HG03025 (cell line): ENCODE results near the gene SLC9A2.
A peak's percentile ranks its signal among the peaks of the same experiment; 100 is the strongest.

Experiments
- ATAC-seq: cut with Tn5 transposase; IDR thresholded peaks from one replicate; pipeline ENCODE4 v1.9.1; 2021; ENCODE audit warnings: mild to moderate bottlenecking, moderate library complexity; ENCODE audit not compliant: unreplicated experiment, low FRiP score

SLC9A2 gene

GRCh38 chr2:102667072-102667471 is 47.7 kb downstream of the SLC9A2 start:
- peak; percentile 47 for ATAC-seq

- no peak for ATAC-seq
Observed at GRCh38 chr2:102668171-102668570, 48.8 kb downstream of the SLC9A2 start.

DNA sequence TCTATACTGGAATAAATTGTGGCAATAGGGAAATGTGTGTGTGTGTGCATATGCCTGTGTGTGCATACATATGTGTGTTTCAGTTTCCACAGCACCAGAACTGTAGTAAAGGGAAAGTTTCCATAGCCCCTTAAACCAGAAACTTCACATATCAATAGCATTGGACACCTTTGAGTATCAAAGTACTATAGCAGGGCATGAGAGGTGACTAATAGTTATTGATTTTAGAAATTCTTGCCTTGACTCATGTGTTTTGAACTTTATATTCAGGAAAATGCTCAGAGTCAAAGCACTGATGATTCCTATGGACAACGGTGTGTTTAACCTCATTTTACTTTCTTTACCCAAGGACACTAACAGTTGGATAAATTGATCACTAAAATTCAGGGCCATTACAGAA is 50.0 kb downstream of the SLC9A2 start:
- ATAC-seq, result no peak

- no peak for ATAC-seq
Observed at GRCh38 chr2:102672107-102672776, 52.9 kb downstream of the SLC9A2 start.

DNA sequence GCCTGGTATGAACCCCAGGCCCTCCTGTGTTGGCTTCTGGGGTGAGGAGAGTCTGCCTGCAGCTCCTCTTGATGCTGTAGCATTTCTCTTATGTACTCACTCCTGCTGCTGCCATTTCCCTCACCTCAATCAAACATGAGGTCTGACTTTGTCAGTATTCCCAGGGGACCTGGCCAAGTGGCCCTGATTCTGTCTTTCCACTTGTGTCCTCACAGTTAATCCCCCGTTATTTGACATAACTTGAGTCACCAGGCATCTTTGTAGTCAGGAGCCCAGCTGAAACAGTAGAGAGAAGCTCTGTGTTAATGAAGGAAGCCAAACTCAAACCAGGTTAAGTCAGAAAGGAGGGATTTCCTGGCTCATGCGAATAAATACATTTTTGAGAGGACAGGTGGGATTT is 55.0 kb downstream of the SLC9A2 start:
- no peak for ATAC-seq

GRCh38 chr2:102674836-102675235 is 55.5 kb downstream of the SLC9A2 start:
- ATAC-seq, result no peak

- no peak for ATAC-seq
Observed at GRCh38 chr2:102677244-102678215, 58.2 kb downstream of the SLC9A2 start.

DNA sequence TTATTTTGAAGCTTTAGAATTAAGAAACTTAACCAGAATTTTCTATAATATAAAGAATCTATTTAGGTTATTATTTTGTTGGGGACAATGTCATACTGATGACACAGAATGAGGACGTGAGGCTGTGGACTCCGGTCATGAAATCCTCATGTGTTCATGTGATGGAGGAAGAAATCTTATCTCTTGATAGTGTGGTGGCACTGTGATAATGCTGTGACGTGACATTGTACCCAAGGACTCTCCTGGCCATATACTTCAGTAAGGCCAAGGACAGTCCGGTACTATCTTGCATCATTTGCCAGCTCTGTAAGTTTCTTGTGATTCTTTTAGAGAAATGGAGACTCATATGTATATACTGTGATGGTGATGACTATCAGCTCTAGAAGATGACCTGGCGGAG is 59.1 kb downstream of the SLC9A2 start:
- ATAC-seq, result no peak

DNA sequence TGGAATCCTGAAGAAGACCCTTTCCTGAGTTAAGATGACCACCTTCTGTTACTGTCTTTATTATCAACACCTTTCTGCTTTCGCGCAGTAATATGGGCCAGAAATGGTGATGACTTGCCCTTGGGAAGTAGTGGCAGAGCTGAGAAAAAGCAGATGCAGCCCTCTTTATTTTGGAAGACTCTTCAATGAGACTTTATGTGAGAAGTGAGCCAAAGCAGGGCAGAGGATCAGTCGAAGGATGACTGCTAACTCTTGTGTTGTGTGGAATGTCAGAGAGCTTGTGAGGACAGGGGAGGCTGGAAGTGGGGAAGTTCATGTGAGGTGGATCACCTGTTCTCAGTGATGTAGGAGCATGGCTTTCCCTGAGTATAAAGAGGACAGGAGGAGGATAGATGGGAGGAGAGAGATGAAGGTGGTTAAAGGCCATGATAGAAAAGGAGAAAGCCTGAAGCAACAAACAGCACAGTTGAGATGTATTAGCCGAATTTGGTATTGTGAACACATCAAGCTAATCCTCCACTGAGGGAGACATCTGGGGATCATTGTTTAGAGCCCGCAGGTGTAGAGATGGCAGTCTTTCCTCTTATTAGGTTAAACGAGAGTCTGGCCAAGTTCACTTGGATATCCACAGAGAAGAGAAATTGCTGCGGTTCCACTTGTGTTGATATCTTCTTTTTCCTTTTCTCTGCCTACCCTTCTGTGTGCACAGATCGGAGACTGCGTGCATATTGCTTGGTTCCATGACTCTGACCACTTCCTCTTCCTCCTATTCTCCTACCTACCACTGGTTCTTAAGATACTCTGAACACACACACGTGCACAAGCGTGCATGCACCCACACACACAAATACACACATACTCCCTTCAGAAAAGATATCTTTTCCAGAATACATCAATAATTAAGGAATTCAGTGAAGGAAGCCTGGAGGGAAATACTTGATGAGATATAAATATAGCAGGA is 67.4 kb downstream of the SLC9A2 start:
- ATAC-seq, result peak; percentile 55

DNA sequence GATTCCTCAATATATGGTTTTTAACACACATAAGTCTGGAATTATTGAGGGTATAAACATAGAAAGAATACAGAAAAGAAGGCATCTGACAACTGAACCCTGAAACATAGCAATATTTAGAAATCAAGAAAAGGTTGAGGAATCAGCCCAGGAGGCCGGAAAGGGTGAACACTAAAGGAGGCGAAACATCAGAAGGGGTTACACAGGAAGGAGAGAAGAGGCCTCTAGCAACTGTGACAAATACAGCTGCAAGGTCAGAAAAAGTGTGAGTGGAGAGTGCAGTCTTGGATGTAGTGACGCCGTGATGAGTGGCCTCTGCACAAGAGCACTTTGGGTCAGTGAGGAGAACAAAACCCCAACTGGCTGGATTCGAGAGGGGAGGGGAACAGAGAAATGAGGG is 70.7 kb downstream of the SLC9A2 start:
- ATAC-seq, result no peak

DNA sequence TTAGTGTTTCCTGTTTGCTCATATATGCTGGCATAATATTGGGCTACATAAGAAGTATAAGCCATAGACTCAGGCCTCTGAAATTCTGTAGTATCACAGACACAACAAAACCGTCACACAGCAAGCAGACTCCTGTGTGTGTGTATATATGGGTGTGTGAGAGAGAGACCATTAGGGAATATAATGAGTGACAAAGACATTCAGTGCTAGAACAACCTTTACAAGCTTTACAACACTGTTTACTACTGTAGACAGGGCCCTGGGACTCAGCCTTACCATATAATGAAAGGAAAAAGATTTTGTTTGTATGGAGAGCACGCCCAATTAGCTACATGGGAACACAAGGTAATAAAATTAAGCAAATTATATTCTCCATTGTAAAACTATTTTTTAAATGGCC is 77.1 kb downstream of the SLC9A2 start:
- ATAC-seq, result no peak

- ATAC-seq, result no peak
Observed at GRCh38 chr2:102698369-102699111, 79.2 kb downstream of the SLC9A2 start.

DNA sequence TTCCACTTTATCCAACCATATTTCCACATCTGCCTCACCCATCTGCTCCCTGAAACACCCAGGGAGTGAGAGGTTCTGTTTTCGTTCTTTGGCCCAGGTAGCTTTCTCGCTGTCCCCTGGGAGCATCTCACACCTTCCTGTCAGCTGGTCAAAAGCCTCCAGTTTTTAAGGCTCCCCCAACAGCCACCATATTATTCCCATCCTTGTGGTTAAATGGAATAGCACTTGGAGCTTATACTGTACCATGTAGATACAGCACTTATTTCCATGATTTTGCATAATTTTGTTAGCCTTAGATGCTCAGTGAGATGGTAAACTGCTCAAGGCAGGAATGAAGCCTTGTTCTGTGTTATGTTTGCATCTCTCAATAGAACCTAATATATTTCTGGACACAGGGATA is 84.0 kb downstream of the SLC9A2 start:
- no peak for ATAC-seq

- ATAC-seq, result no peak
Observed at GRCh38 chr2:102703748-102704147, 84.4 kb downstream of the SLC9A2 start.

DNA sequence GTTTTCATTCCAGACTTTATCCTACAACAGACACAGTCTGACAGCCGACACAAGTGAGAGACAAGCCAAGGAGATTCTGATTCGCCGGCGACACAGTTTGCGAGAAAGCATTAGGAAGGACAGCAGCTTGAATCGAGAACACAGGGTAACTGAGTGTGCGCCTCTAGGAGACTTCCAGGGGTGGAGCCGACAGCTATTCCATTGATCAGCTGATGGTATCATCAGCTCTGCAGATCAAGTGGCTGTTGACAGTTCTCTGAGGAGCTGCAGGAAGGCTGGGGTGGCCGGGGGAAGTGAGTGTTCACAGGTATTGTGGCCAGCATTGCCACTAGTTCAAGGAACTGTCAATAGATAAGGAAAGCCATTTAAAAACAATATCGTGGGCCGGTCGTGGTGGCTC is 85.2 kb downstream of the SLC9A2 start:
- no peak for ATAC-seq

- ATAC-seq, result no peak
Observed at GRCh38 chr2:102707796-102708695, 88.7 kb downstream of the SLC9A2 start.

DNA sequence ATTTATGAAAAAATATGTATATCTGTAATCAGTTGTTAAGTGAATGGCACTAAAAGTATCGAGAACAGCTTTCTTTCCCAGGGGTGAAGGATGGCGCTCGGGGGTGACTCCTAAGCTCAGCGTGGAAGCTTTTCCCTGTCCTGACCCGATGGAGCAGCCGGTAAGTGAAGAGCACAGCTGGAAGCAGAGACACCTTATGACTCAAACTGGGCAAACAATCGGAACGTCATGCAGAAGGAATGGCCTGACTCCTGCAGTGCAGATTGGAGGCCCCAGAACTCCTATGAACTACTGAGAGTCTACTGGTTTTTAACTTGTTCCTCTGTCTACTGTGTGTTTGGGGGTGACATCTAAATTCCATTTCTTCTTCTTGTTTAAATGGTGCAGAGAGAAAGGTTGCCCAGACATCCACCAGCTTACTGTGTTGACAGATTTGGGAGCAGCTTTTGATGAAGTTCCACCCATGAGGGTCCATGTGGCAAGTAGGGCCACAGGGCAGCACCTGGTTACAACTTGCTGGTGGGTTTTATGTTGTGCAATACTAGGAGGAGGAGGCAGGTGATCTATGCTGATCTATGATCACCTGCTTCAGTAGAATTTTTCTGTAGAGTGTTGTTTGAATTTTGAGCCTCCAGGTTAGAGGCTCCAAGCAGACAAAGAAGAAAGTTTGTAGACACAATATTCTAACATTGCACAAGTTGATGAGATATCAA is 89.7 kb downstream of the SLC9A2 start:
- ATAC-seq, result no peak

GRCh38 chr2:102717308-102718018 is 98.1 kb downstream of the SLC9A2 start:
- ATAC-seq, result no peak
